HG03045 (cell line): ENCODE data around the gene INS.

Experiments
- ATAC-seq: cut with Tn5 transposase; IDR thresholded peaks from one replicate; pipeline ENCODE4 v1.9.1; 2021; ENCODE audit warnings: mild to moderate bottlenecking, moderate library complexity; ENCODE audit not compliant: unreplicated experiment

INS gene

DNA sequence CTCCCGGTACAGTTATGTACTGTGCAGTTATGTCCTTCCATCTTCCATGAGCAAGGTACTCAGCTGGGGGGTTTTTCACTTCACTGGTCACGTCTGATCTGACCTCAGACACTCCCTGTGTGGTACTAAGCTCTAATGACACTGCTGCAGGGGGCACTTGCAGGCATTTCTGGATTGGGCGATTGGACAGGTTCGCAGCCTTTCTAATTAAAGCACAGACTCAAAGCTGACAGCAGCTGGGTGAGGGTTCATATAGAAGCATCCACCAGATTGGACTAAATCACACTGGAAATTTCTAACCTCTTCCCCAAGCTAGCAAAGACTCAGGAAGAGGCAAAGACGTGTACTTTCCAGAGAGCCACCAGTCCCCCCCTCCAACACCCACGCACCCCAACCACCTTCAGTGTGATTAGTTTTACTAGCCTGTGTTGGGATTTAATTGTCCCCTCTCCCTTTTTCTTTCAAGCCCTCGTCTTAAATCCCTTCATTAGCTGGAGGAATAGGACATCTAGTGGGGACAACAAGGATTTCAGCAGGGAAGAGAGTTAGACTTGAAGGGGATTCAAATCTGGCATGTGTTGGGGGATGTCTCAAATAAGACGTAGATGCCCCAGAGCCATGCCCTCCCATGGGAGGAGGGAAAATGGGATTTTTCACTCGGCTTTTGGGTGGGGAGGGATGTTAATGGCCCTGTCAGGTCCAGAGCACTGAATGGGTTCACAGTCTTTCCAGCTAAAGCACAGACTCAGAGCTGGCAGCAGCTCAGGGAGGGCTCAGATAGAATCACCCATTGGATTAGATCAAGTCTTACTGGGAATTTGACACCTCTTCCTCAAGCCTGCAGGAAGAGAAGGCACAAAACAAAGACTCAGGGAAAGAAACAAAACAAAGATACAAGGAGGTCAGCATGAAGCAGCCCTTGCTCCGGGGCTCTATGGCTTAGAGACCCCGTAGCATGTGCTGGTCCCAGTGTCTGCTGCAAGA lies 10.9 kb downstream of the INS start:
- no peak for ATAC-seq

DNA sequence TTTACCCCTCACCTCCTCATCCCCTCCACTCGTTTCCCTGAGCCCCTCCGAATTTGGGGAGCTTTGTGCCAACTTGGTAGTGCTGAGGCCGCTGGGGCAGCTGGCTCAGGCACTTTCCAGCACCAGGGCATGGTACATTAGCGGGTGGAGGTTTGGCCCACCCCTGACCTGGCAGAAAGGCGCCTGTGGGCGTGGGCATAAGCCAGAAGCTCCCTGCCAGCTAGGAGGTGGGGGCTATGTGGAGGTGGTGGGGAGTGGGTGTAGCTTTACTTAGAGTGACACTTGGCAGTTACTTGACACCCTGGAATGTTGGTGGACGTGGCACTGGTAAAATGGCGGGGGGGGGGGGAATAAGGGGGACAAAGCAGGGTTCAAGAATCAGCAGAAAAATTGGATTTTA lies 11.5 kb downstream of the INS start:
- no peak for ATAC-seq

DNA sequence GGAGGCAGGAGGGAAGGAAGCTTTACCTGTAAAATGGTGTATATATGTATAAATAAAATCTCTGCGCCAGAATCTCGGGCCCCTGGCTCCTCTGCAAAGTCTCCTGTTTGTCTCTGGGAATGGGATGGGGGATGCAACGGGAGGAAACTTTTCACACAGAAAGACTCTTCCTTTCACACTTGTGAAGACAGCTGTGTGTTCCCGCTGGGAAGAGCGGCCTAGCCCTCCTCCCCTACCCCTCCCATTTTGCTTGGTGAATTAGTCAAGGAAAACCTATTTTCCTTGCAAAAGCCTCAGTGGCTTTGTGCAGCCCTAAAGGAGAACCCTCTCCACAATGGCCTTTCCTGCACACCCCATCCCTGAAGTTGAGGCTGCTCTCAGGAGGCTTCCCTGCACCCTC lies 12.4 kb downstream of the INS start:
- no peak for ATAC-seq

DNA sequence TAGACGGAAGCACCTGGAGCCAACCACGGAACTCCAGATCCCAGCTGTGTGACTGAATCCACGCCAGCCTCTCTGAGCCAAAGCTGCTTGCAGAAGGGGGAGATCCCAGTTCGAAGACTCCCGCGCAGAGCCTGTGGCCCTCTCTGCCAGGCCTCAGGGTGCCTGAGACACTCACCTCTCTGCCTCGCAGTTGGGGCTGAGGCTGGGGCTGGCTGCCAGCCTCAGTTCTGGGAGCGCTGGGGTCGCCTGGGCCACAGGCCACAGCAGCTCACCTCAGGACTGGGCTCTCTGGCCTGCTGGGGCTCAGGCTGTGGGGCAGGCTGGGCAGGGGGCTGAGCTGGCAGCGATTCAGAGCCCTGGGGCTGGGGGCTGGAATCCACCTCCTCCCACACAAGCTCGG lies 13.6 kb downstream of the INS start:
- ATAC-seq, result no peak

DNA sequence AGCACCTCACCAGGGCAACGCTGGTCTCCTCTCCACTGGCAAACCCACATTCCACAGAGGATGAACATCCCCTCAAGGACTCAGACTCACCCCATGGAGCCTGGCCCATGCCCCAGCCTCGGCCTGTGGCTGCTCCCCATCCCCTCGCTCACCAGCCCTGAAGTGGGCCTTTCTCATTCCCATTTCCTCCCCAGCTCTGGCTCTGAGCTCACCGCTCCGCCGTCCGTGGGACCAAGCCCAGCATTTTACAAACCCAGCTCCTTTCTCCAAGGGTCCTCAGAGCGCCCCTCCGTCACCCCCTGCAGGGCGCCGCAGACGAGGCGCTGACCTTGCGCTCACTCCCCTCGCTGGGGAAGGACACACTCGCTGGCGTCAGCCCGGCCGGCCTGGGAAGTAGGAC lies 15.0 kb downstream of the INS start:
- ATAC-seq, result no peak

DNA sequence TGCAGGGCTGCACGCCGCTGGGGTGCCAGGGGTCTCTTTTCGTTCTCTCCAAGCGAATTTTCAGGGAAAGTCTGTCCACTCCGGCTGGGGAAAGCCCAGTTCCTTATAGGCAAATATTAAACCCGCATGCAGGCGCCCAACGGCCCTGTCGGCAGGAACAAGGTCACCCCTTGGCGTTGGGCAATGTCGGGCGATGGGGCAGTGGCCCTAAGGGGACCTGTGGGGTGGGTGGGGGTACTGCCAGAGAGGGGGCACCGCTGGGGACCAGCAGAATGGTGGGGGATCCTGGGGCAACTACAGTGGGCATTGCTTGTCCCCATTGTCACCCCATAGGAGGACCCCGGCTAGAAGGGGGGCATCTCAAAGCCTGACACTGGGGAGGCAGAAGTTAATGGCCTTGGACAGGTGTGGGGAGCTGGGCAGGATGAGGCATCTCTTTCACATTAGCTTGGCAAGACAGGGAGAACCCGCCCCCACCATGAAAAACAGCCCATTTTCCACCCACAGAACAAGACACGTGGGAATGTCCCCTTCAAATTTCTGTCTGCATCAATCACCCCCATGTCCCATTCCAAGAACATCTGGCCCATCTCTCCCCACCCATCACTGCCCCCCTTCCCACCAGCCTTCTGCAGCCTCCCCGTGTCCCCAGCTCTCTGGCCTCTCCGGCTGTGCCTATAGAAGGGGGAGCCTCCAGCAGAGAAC lies 16.3 kb downstream of the INS start:
- no peak for ATAC-seq

DNA sequence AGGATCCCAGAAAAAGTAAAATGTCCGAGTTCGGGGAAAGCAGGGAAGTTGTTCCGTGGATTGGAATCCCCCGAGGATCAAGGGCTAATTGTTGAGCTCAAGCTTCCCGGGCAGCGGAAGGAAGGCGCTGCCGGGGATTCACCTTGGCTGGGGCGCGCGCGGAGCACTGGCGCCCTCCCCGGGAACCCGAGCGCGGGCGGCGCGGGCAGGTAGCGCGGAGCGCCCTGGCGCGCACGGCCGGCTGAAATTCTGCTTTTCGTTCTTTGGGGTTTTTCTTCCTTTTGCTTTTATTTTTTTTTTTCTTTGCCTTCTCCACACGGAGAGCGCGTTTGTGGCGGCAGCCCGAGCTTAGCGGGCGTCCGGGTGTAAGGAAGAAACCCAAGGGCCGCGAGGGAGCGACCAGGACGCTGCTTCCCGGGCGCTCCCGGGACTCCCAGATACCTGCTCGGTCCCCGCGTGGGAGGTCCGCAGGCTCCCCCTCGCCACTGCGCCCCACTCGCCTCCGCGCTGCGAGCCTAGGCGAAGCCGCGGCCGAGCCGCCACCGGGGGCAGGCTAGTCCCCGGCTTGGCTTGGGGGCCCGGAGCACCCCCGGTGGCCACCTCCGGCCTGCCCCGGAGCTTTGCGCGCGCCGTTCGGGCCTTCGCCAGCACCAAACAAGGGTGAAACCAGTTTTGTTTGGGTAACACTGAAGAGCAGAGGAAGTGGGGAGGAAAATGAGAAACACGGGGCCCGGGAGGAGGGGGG lies 17.0 kb downstream of the INS start:
- no peak for ATAC-seq

DNA sequence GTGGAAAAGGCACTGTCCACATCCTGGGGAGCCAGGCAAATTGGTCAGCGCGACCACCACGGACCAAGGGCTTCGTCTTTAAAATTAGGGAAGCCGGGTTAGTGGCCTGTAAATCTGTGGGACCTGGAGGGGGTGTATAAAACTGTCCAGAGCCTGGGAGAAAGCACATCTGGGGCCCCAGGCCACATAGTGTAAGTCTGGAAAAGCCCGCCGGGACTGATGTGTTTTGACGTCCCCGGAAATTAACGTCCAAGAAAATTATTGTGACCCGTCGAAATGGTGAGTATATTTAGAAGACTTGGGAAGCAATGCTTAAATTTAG lies 17.6 kb downstream of the INS start:
- no peak for ATAC-seq

DNA sequence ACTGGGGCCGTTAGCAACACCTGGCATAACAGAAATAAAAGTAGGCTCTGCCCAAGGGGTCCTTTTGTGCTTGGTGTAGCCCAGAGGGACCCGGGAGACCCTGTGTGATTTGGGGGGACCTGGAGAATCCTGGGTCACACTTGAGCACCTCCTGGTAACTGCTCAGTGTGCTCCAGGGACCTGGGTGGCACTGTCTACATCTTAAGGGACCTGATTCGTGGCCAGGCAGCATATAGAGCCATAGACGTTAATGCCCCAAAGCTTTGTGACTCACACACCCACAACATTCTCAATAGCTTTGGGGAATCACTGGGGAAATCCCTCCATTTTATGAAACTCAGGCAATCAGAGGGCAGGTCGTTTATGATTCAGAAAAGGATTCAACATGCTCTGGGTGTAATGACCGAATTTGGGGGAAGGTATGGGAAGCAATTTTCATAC lies 18.2 kb downstream of the INS start:
- ATAC-seq, result no peak

DNA sequence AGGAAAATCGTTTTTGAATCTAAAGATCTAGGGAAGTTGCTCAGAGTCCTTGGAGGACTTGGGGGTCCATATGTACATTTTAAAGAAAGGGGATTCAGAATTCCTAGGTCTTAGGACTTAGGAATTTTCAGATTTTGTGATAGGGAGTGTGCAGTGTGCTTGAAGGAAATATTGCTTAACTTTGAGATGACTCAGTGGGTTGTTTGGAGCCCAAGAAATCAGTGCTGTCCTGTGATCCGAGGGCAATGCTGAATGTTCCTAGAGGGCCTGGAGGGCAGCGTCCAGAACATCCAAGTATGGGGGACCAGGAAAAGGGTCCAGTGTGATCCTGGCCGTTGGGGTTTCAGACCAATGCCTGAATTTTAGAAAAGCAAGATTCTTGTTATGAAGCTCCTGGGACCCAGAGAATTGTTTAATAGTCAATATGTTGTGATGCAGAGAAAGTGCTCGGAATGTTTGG lies 18.7 kb downstream of the INS start:
- no peak for ATAC-seq

DNA sequence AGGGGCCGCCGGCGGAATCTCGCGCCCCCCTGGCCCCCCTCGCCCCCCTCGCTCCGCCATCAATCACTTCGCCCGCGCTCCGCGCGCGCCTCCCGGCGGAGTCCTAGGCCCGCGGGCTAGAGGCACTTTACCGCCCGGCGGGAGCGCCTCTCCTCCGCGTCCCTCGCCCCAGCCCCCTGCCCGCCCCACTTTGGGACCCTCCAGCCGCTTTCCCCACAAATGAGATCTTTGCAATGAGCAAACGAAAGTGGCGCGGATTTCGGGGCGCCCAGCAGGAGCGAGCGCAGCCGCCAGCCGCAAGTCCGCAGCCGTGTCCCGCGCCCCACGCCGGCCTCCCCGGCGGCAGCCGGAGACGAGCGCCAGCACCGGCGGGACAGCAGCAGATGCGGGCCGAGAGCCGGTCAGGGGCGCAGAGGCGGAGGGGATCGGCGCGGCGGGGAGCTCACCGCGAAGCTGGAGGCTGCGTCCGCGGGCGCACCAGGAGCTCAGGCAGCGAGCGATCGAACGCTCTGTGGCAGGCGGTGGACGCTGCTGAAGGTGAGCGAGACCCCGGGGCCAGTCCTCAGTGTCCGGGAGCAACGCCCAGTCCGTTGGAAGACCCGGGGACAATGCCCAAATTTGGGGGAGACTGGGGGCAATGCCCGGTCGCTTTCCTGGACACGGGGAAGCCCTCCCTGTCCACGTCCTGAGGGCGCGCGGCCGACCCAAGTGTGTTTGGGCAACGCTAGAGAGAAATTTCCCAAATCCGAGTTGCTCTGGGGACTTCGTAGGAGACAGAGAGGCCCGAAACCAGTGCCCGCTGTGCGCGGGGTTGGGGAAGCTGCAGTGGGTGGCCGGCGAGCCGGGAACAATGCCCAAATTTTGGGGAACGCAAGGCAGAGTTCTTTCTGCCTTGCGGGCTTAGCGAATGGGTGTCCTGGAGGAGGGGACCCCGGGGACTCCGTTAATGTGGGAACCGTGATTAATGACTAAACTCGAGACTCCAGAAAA lies 20.3 kb downstream of the INS start:
- ATAC-seq, result no peak

DNA sequence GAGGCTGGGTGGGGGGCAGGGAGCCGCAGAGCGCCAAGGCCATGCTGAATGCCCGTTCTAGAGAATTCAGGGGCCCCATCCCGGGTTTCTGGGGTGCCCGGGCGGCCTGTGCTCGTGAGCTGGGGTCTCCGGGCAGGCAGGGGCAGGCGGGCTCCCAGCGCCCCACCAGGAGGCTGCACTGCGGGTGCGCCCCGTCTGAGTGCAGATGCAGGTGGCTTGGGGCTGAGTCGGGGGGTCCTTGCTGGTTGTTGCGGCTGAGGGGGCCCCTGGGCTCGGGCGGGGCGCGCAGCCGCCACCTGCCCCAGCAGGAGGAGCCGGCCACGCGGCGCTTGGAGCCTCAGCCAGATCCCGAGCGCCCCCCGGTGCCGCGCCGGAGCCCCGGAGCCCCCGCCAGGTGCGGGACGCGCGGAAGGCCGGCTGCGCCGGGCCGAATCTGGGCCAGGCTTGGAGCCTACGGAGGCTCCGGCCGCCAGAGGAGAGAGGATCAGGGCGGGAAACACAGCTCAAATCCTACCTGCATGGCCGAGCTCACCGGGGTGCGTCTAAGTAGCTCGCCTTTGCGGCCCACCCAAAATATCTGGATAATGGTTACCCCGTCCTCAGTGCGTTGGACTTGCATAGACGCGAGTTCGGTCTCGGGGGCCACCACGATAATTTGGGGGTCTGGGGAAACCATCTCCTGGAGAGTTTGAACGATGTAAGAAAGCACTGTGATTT lies 21.2 kb downstream of the INS start:
- ATAC-seq, result no peak

DNA sequence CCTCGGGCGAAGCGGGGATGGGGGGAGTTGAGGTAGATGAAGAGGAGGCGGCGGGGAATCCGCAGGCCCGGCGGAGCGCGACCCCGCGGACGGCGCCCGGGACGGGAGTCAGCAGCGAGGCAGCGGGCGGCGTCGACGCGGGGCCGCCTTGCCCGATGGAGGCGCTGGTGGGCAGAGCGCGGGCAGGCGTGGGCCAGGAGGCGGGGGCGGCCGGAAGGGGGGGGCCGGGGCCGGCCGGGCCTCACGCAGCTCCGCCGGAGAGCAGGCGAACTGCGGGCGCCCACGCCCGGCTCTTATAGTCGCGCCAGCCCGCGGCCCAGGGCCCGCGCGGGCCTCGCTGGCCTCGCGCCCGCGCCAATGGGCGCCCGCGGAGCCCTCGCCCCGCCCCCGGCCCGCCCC lies 21.9 kb downstream of the INS start, which contains the start of gene IGF2:
Gene IGF2, minus strand, starts transcription at position 267 of the 399 bp plus-strand sequence. CDS start 3,866 bp downstream, outside the sequence.
- no peak for ATAC-seq

DNA sequence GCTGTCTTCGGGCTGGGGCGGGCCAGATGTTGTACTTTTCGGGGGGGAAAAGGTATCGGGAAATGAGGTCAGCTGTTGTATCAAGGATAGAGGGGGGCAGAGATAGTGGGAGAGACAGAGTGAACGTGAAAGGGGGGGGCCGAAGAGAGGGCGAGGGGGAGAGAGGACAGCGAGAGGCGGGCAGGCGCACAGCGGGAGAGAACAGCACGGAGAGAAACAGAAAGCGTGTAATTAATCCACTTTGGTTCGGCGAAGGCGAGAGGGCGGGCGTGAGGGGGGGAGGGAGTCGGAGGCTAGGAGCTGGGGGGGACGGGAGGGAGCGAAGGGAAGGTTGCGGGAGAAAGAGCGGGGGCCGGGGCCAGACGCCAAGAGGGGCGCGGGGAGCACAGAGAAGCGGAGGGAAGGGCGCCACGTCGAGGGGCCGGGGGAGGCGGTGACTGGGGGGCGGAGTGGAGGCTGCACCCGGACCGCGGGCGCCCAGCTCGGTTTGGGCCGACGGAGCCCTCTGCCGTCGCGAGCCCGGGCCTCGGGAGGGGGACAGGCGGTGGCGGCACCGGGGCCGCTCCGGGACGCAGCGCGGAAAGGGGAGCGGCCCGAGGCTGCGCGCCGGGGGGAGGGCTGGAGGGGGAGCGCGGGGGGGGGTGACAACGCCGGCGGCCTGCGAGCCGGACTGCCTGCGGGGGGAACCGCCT lies 22.4 kb downstream of the INS start:
- ATAC-seq, result no peak

DNA sequence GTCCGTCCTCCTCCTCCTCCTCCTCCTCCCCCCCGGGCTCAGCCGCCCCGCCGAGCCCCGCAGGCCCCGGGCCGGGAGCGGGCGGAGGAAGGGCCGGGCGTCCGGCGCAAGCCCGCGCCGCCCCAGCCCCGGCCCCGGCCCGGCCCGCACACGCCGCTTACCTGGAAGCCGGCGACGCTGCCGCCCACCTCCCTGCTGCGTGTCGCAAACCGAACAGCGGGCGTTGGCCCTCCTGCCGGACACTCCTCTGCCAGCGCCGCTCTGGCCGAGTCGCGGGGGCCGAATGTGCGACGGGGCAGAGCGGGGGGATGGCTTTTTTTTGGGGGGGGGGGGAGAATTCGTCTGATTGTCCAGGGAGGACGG lies 23.0 kb downstream of the INS start:
- no peak for ATAC-seq

DNA sequence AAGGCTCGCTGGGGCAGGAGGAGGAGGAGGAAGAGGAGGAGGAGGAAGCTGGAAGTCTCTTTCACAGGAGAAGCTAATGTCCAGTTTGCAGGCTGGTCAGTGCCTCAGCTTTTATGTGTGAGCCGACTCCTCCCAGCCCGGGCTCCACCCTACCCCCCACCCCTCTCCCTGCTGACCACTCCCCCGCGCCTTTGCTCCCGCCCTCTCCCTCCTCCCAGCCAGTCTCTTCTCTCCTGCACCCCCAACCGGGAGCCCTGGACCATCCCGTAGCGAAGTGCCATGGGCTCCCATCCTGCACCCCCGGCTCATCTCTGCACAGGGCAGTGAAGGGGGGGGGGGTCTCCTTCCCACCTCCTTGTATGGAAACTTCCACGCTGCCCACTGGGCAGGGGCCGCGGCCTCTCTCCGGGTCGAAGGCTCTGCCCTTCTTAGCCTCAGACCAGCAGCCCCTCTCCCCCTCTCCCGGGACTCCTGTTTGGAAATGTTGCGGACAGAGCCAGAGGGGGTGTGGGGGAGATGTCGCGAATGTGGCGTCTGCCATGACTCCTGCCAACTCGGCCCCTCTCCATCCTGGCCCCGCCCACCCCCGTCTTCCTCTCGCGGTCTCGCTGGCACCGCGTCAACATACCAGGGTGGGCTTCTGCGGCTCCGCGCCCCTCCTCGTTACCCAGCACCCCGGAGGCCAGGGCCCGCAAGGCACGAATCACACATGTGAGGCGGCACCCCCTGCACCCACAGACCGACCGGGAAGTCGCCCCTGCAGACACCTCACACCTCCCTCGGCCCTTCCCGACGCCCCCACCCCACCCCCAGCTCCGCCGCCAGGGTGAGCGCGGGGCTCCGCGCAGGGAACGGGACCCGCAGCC lies 23.6 kb downstream of the INS start:
- ATAC-seq, result no peak

DNA sequence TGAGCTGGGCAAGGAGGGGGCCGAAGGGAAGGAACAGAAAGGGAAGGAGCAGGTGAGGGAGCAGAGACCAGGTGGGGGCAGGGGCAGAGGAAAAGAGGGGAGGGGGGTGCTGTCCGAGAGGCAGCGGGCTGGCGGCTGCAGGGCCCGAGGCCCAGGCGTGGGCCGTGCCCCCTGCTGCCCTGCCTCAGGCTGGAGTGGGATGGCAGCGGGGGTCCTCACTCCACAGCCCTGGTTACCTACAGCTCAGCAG lies 24.1 kb downstream of the INS start:
- ATAC-seq, result no peak

DNA sequence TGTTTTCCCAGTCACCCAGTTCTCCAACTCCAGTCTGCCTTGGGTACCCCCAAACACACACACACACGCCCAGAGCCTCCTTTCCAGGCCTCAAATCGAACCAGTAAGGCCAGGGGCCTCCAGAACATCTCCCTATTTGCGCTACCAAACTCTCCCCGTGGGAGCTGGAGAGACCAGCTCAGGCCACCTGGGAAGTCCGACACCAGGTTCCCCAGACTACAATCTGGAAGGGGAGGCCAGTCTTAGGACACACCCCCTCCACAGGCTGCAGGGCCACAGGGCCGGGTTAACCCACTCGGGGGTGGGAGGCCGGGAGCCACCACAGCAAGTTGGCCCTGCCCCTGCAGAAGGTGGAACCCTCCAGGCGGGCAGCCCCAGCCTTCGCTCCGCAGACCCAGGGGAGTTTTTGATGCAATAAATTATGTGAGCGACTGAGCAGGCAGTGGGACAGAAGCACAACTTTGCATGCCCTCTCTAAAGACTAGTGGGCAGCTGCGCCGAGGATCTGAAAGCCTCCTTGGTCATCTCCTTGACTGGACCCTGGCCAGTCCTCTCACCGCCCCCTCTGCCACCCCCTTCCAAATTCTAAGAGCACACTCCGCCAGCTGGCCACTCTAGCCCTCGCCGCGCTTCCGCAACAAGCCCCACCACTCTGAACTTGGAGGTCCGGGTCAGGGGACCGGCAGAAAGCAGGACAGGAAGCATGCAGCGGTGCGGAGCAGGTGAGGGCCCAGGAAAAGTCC lies 24.6 kb downstream of the INS start:
- ATAC-seq, result no peak
